SK-N-SH (cell line): ENCODE results near the gene EIF5A2.
"Not testable (repeated sequence)": the region's sequence is repeated elsewhere in the genome, so short reads cannot be mapped to it uniquely, and the experiment has no call there.

ENCODE experiments used
- CHD2 ChIP-seq: fragments of 150-350 bp; IDR thresholded peaks from 2 replicates; pipeline ENCODE4 v1.6.1; 2018; ENCODE audit warnings: low read length; ENCODE audit not compliant: partially characterized antibody
- EZH2phosphoT487 ChIP-seq: fragments of 200-600 bp; sonication (generic); IDR thresholded peaks from 2 replicates; pipeline ENCODE4 v1.6.1; 2017; ENCODE audit warnings: low read depth, mixed run types, mild to moderate bottlenecking, antibody characterized with exemption, moderate library complexity, borderline replicate concordance
- POLR2AphosphoS5 ChIP-seq: IDR thresholded peaks from 2 replicates; pipeline ENCODE4 v1.6.1; 2012; ENCODE audit warnings: low read depth, low read length
- SIN3A ChIP-seq: IDR thresholded peaks from 2 replicates; pipeline ENCODE4 v1.6.1; 2012; ENCODE audit warnings: low read depth, mild to moderate bottlenecking, low read length, moderate library complexity, borderline replicate concordance
- SMC3 ChIP-seq: IDR thresholded peaks from 2 replicates; pipeline ENCODE4 v1.6.1; 2012; ENCODE audit warnings: low read depth, low read length, improper control_type of control experiment
- TAF1 ChIP-seq: IDR thresholded peaks from 2 replicates; pipeline ENCODE4 v1.6.1; 2012; ENCODE audit warnings: low read depth, mild to moderate bottlenecking, low read length, moderate library complexity, borderline replicate concordance
- TF ChIP-seq, protein P1 (sequence below): fragments of 150-350 bp; IDR thresholded peaks from 2 replicates; pipeline ENCODE4 v1.6.1; 2017; ENCODE audit warnings: antibody characterized with exemption, low read length, low read depth, borderline replicate concordance
- TF ChIP-seq, protein P2 (sequence below): fragments of 200-600 bp; sonication (generic); IDR thresholded peaks from 2 replicates; pipeline ENCODE4 v1.6.1; 2017; ENCODE audit warnings: antibody characterized with exemption, mild to moderate bottlenecking, moderate library complexity
- TF ChIP-seq, protein P3 (sequence below): IDR thresholded peaks from 2 replicates; pipeline ENCODE4 v1.4.0; 2012; ENCODE audit warnings: low read depth
- TF ChIP-seq, protein P4 (sequence below): IDR thresholded peaks from 2 replicates; pipeline ENCODE4 v1.6.1; 2012; ENCODE audit warnings: mild to moderate bottlenecking, low read depth, low read length, moderate library complexity
- TF ChIP-seq, protein P5 (sequence below): fragments of 150-350 bp; IDR thresholded peaks from 2 replicates; pipeline ENCODE4 v1.6.1; 2016; ENCODE audit warnings: mild to moderate bottlenecking, low read depth, low read length

DNA sequence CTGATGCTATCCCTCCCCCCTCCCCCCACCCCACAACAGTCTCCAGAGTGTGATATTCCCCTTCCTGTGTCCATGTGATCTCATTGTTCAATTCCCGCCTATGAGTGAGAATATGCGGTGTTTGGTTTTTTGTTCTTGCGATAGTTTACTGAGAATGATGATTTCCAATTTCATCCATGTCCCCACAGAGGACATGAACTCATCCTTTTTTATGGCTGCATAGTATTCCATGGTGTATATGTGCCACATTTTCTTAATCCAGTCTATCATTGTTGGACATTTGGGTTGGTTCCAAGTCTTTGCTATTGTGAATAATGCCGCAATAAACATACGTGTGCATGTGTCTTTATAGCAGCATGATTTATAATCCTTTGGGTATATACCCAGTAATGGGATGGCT lies 29.7 kb downstream of the EIF5A2 start:
- not testable (repeated sequence) for TF ChIP-seq TAF1, CHD2, POLR2AphosphoS5, EZH2phosphoT487, SMC3, SIN3A
- TF ChIP-seq, protein P1, sequence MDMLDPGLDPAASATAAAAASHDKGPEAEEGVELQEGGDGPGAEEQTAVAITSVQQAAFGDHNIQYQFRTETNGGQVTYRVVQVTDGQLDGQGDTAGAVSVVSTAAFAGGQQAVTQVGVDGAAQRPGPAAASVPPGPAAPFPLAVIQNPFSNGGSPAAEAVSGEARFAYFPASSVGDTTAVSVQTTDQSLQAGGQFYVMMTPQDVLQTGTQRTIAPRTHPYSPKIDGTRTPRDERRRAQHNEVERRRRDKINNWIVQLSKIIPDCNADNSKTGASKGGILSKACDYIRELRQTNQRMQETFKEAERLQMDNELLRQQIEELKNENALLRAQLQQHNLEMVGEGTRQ: not testable (repeated sequence)
- TF ChIP-seq, protein P2, sequence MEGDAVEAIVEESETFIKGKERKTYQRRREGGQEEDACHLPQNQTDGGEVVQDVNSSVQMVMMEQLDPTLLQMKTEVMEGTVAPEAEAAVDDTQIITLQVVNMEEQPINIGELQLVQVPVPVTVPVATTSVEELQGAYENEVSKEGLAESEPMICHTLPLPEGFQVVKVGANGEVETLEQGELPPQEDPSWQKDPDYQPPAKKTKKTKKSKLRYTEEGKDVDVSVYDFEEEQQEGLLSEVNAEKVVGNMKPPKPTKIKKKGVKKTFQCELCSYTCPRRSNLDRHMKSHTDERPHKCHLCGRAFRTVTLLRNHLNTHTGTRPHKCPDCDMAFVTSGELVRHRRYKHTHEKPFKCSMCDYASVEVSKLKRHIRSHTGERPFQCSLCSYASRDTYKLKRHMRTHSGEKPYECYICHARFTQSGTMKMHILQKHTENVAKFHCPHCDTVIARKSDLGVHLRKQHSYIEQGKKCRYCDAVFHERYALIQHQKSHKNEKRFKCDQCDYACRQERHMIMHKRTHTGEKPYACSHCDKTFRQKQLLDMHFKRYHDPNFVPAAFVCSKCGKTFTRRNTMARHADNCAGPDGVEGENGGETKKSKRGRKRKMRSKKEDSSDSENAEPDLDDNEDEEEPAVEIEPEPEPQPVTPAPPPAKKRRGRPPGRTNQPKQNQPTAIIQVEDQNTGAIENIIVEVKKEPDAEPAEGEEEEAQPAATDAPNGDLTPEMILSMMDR: not testable (repeated sequence)
- TF ChIP-seq, protein P3, sequence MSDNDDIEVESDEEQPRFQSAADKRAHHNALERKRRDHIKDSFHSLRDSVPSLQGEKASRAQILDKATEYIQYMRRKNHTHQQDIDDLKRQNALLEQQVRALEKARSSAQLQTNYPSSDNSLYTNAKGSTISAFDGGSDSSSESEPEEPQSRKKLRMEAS: not testable (repeated sequence)
- TF ChIP-seq, protein P4, sequence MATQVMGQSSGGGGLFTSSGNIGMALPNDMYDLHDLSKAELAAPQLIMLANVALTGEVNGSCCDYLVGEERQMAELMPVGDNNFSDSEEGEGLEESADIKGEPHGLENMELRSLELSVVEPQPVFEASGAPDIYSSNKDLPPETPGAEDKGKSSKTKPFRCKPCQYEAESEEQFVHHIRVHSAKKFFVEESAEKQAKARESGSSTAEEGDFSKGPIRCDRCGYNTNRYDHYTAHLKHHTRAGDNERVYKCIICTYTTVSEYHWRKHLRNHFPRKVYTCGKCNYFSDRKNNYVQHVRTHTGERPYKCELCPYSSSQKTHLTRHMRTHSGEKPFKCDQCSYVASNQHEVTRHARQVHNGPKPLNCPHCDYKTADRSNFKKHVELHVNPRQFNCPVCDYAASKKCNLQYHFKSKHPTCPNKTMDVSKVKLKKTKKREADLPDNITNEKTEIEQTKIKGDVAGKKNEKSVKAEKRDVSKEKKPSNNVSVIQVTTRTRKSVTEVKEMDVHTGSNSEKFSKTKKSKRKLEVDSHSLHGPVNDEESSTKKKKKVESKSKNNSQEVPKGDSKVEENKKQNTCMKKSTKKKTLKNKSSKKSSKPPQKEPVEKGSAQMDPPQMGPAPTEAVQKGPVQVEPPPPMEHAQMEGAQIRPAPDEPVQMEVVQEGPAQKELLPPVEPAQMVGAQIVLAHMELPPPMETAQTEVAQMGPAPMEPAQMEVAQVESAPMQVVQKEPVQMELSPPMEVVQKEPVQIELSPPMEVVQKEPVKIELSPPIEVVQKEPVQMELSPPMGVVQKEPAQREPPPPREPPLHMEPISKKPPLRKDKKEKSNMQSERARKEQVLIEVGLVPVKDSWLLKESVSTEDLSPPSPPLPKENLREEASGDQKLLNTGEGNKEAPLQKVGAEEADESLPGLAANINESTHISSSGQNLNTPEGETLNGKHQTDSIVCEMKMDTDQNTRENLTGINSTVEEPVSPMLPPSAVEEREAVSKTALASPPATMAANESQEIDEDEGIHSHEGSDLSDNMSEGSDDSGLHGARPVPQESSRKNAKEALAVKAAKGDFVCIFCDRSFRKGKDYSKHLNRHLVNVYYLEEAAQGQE: not testable (repeated sequence)
- TF ChIP-seq, protein P5, sequence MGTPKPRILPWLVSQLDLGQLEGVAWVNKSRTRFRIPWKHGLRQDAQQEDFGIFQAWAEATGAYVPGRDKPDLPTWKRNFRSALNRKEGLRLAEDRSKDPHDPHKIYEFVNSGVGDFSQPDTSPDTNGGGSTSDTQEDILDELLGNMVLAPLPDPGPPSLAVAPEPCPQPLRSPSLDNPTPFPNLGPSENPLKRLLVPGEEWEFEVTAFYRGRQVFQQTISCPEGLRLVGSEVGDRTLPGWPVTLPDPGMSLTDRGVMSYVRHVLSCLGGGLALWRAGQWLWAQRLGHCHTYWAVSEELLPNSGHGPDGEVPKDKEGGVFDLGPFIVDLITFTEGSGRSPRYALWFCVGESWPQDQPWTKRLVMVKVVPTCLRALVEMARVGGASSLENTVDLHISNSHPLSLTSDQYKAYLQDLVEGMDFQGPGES: not testable (repeated sequence)
